HepG2 (cell line): ENCODE measurements around the gene TMEM231. TPM values are rescaled to one million over a fixed set of nuclear protein-coding genes. Genes with fewer than 3 reads are reported as not detected.

Experiments used
- FOXK2 ChIP-seq: fragments of 450-650 bp; IDR thresholded peaks from 2 replicates; pipeline ENCODE4 v1.6.1; 2016
- KDM3A ChIP-seq: IDR thresholded peaks from 2 replicates; pipeline ENCODE4 v1.6.1; 2018; ENCODE audit warnings: low read depth, missing compliant biosample characterization
- MYPOP ChIP-seq: sonication (generic); formaldehyde crosslinking; IDR thresholded peaks from 2 replicates; pipeline ENCODE4 v1.8.1; 2023; ENCODE audit warnings: mild to moderate bottlenecking, moderate library complexity, missing genetic modification reagents
- NFKB2 ChIP-seq: sonication (generic); formaldehyde crosslinking; IDR thresholded peaks from 2 replicates; pipeline ENCODE4 v1.4.0; 2020; ENCODE audit warnings: missing genetic modification reagents, borderline replicate concordance
- PBX3 ChIP-seq: sonication (generic); formaldehyde crosslinking; IDR thresholded peaks from 2 replicates; pipeline ENCODE4 v1.8.1; 2023; ENCODE audit warnings: missing genetic modification reagents, inconsistent platforms, borderline replicate concordance
- RBFOX2 ChIP-seq: fragments of 200-400 bp; formaldehyde crosslinking; IDR thresholded peaks from 2 replicates; pipeline ENCODE4 v1.6.1; 2017; ENCODE audit warnings: low read depth, mild to moderate bottlenecking, low read length
- REXO4 ChIP-seq: sonication (generic); formaldehyde crosslinking; IDR thresholded peaks from 2 replicates; pipeline ENCODE4 v1.8.0; 2022; ENCODE audit warnings: missing genetic modification reagents, mild to moderate bottlenecking, borderline replicate concordance
- TBX3 ChIP-seq: fragments of 450-650 bp; IDR thresholded peaks from 2 replicates; pipeline ENCODE4 v1.6.1; 2017; ENCODE audit warnings: antibody characterized with exemption, mild to moderate bottlenecking, inconsistent platforms, borderline replicate concordance
- ZBTB34 ChIP-seq: sonication (generic); formaldehyde crosslinking; IDR thresholded peaks from 2 replicates; pipeline ENCODE4 v1.8.0; 2022; ENCODE audit warnings: mild to moderate bottlenecking, missing genetic modification reagents
- ZNF317 ChIP-seq: sonication (generic); formaldehyde crosslinking; IDR thresholded peaks from 2 replicates; pipeline ENCODE4 v1.5.0; 2020; ENCODE audit warnings: mild to moderate bottlenecking, missing genetic modification reagents
- ZNF329 ChIP-seq: sonication (generic); formaldehyde crosslinking; IDR thresholded peaks from 2 replicates; pipeline ENCODE4 v1.9.0; 2021; ENCODE audit warnings: low read depth, mild to moderate bottlenecking, missing genetic modification reagents
- ZNF331 ChIP-seq: sonication (generic); formaldehyde crosslinking; IDR thresholded peaks from 2 replicates; pipeline ENCODE4 v1.4.0; 2020; ENCODE audit warnings: missing genetic modification reagents
- ZNF567 ChIP-seq: sonication (generic); formaldehyde crosslinking; IDR thresholded peaks from 2 replicates; pipeline ENCODE4 v1.8.1; 2023; ENCODE audit warnings: mild to moderate bottlenecking, missing genetic modification reagents, borderline replicate concordance
- ZNF775 ChIP-seq: sonication (generic); formaldehyde crosslinking; IDR thresholded peaks from 2 replicates; pipeline ENCODE4 v1.4.0; 2020; ENCODE audit warnings: missing genetic modification reagents, mild to moderate bottlenecking, moderate library complexity, borderline replicate concordance
- ZSCAN9 ChIP-seq: IDR thresholded peaks from 2 replicates; pipeline ENCODE4 v1.6.1; 2016; ENCODE audit warnings: borderline replicate concordance
- polyA plus RNA-seq, 8 experiments: library from polyadenylated mRNA; depleted of rRNA in 3 of 8; stranded (reverse) in 7 of 8; unstranded in 1 of 8; fragments of >200 nt; fragmentation: Illumina TruSeq in 4 of 8; extraction: Trizol in 4 of 8; gene quantifications; 2 replicates each; pipeline versions ENCODE4 v1.2.1 to v1.2.3, GENCODE V29; 2011 to 2016; ENCODE audit warnings: low read depth in 4 of 8, missing spikeins in 1 of 8, mixed read lengths in 1 of 8; ENCODE audit not compliant: insufficient read depth in 1 of 8
- total RNA-seq, 5 experiments: library from RNA; depleted of rRNA; stranded (reverse); fragments of >200 nt; fragmentation: Illumina TruSeq; extraction: Trizol; gene quantifications; 2 replicates each; pipeline ENCODE4 v1.2.3, GENCODE V29; 2016; ENCODE audit warnings: low read depth in 1 of 5
- TF ChIP-seq, protein P1 (sequence below): IDR thresholded peaks from 2 replicates; pipeline ENCODE4 v1.6.1; 2016; ENCODE audit warnings: mild to moderate bottlenecking
- TF ChIP-seq, protein P2 (sequence below): sonication (generic); formaldehyde crosslinking; IDR thresholded peaks from 2 replicates; pipeline ENCODE4 v1.5.0; 2020; ENCODE audit warnings: mild to moderate bottlenecking, missing genetic modification reagents

The TMEM231 gene
- total and polyA plus RNA-seq, 2 of the 13 experiments (the other 11 are each of a cell fraction or from before 2014, with no cell fraction given), result 3.5 to 7.4 TPM

DNA sequence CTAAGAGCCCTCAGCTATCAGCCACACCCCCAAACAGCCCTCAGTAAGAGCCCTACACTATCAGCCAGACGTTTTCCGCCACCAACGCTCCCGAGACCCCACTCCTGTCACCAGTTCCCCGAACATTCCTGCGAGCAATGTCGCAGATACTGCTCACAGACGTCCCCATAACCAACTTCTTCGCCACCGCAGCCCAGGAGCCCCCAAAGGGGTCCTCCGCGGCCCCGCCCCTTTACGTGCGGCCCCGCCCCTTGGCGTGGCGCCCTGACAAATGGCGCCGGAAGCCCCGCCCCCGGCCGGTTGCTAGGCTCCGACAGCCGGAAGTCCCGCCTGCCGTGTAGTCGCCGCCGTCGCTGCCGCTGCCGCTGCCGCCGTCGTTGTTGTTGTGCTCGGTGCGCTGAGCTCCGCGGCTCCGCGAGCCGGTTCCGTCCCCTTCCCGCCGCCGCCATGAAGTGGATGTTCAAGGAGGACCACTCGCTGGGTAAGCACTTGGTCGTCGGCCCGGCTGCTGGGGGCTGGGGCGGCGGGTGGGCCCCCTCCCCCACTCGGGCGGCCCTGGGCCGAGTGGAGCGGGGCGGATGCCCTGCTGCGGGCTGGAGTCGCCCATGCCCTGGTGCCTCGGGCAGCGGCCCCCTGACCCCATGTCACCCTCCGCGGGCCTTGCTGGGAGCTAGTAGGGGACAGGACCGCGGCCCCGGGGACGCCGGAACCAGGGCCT lies 10.1 kb upstream of the TMEM231 start, which contains the start of gene GABARAPL2 (continued):
- TF ChIP-seq MYPOP (CRISPR knock-in tag) (no peak; the same call in 1 of the 2 replicates), TBX3 (no peak; the same call in 1 of the 2 replicates), PBX3 (CRISPR knock-in tag) (0 out of 2 replicates have a peak, but pooled peaks have one; percentile 23), ZNF329 (CRISPR knock-in tag) (peak; percentile 63; the same call in 1 of the 2 replicates), ZNF331 (0 out of 2 replicates have a peak, but pooled peaks have one; percentile 42), ZNF317 (CRISPR knock-in tag) (no peak), NFKB2 (CRISPR knock-in tag) (peak; percentile 67; the same call in 1 of the 2 replicates), FOXK2 (no peak; the same call in 1 of the 2 replicates), ZNF775 (CRISPR knock-in tag) (no peak), KDM3A (no peak), RBFOX2 (peak; percentile 94), REXO4 (no peak; the same call in 1 of the 2 replicates), ZSCAN9 (CRISPR knock-in tag) (no peak), ZBTB34 (no peak), ZNF567 (CRISPR knock-in tag) (no peak)
- TF ChIP-seq, protein P1, sequence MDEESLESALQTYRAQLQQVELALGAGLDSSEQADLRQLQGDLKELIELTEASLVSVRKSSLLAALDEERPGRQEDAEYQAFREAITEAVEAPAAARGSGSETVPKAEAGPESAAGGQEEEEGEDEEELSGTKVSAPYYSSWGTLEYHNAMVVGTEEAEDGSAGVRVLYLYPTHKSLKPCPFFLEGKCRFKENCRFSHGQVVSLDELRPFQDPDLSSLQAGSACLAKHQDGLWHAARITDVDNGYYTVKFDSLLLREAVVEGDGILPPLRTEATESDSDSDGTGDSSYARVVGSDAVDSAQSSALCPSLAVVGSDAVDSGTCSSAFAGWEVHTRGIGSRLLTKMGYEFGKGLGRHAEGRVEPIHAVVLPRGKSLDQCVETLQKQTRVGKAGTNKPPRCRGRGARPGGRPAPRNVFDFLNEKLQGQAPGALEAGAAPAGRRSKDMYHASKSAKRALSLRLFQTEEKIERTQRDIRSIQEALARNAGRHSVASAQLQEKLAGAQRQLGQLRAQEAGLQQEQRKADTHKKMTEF (CRISPR knock-in tag), result peak; percentile 93
- TF ChIP-seq, protein P2, sequence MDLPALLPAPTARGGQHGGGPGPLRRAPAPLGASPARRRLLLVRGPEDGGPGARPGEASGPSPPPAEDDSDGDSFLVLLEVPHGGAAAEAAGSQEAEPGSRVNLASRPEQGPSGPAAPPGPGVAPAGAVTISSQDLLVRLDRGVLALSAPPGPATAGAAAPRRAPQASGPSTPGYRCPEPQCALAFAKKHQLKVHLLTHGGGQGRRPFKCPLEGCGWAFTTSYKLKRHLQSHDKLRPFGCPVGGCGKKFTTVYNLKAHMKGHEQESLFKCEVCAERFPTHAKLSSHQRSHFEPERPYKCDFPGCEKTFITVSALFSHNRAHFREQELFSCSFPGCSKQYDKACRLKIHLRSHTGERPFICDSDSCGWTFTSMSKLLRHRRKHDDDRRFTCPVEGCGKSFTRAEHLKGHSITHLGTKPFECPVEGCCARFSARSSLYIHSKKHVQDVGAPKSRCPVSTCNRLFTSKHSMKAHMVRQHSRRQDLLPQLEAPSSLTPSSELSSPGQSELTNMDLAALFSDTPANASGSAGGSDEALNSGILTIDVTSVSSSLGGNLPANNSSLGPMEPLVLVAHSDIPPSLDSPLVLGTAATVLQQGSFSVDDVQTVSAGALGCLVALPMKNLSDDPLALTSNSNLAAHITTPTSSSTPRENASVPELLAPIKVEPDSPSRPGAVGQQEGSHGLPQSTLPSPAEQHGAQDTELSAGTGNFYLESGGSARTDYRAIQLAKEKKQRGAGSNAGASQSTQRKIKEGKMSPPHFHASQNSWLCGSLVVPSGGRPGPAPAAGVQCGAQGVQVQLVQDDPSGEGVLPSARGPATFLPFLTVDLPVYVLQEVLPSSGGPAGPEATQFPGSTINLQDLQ, result no peak; the same call in 1 of the 2 replicates
